Measurements from ENCODE around the gene YIF1B. TPM values are rescaled to one million over a fixed set of nuclear protein-coding genes. Genes with fewer than 3 reads are reported as not detected.

Gene YIF1B
- total RNA-seq, 4 donors from 2014 or later: 10.8 to 26.5 (median 21.5) TPM

- intact Hi-C loops (cut with DNase I): no loop called here
- TF ChIP-seq POLR2AphosphoS5 (IDR thresholded peaks at IDR 0.05): no peak
- no peak for TF ChIP-seq POLR2A (IDR thresholded peaks at IDR 0.05; ENCODE audit: low read depth)
- WGBS: 23% methylated on average over 23 of the region's 23 CpGs
- peaks cover 0 to 60% (median 6%) of the 10 kb centered on the region in 4 donors for H3K27me3 ChIP-seq
- H3K36me3 ChIP-seq: no peaks in the 10 kb centered on the region
- no peaks in the 10 kb centered on the region for H3K9me3 ChIP-seq
- H3K27ac ChIP-seq (replicated peaks in 1 of 4): no peak overlapping the region
- no peak for DNase-seq (ENCODE audit: extremely low spot score)
- peak overlapping the region; percentile 60 to 63 (median 62) for H3K4me3 ChIP-seq
- H3K4me1 ChIP-seq: peaks cover 6 to 22% (median 21%) of the 10 kb centered on the region in 4 donors
Observed at GRCh38 chr19:38360839-38361631, 45.3 kb upstream of the YIF1B start.

GRCh38 chr19:38360351-38360750, 44.6 kb upstream of the YIF1B start:
- TF ChIP-seq POLR2AphosphoS5 (IDR thresholded peaks at IDR 0.05): no peak
- TF ChIP-seq POLR2A (IDR thresholded peaks at IDR 0.05; ENCODE audit: low read depth): no peak
- TF ChIP-seq EP300 (IDR thresholded peaks at IDR 0.05): no peak
- TF ChIP-seq CTCF (IDR thresholded peaks at IDR 0.05): no peak
- intact Hi-C loops (cut with DNase I): no loop called here
- Histone ChIP-seq H3K27me3 (peaks cover 0 to 59% (median 6%) of the 10 kb centered on the region in 4 donors), H3K36me3 (no peaks in the 10 kb centered on the region), H3K27ac (replicated peaks in 1 of 4) (no peak overlapping the region), H3K4me1 (peaks cover 6 to 22% (median 21%) of the 10 kb centered on the region in 4 donors), H3K9me3 (no peaks in the 10 kb centered on the region), H3K4me3 (no peak overlapping the region)
- 90% methylated on average over 6 of the region's 9 CpGs for WGBS
- no peak for DNase-seq (ENCODE audit: extremely low spot score)

DNA sequence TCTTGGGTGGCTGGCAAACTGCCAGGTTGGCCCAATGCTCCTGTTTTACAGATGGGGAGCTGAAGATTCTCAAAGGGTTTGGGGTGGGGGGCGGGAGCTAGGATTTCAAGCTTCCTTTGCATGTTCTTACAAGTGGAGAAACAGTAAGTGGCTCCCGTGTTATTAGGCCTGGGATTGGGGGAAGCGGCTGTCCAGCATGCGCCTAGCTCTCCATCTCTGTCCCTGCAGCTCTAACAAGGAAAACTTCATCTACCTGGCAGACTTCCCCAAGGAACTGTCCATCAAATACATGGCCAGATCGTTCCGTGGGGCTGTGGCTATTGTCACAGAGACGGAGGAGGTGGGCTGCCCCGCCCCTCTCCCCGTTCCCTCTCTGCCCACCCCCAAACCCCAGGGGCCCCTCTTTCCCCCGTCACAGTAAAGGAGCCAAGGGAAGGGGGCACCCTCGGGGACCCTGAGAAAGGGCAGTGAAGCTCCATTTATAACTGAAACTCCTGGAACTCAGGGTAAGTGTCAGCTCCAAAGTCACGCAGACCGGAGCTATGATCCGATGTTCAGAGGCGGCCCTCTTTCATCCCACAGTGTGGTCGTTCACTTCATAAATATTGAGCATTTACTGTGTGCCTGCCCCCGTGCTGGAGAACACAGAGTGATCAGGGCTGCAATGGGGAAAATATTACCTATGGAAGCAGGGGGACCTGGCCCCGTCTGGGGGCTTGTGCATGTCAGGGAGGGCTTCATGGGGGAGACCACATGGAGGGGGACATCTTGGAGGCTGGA, 43.7 kb upstream of the YIF1B start:
- intact Hi-C loops (cut with DNase I): no loop called here
- WGBS: 62% methylated on average over 14 of the region's 18 CpGs
- Histone ChIP-seq H3K9me3 (no peaks in the 10 kb centered on the region), H3K4me3 (no peak overlapping the region), H3K36me3 (no peaks in the 10 kb centered on the region), H3K27ac (replicated peaks in 1 of 4) (no peak overlapping the region), H3K4me1 (peaks cover 6 to 22% (median 21%) of the 10 kb centered on the region in 4 donors), H3K27me3 (peaks cover 0 to 65% (median 6%) of the 10 kb centered on the region in 4 donors)
- no peak for DNase-seq (ENCODE audit: extremely low spot score)
- TF ChIP-seq EP300 (IDR thresholded peaks at IDR 0.05) (no peak), CTCF (IDR thresholded peaks at IDR 0.05) (no peak), POLR2A (IDR thresholded peaks at IDR 0.05; ENCODE audit: low read depth) (no peak)

DNA sequence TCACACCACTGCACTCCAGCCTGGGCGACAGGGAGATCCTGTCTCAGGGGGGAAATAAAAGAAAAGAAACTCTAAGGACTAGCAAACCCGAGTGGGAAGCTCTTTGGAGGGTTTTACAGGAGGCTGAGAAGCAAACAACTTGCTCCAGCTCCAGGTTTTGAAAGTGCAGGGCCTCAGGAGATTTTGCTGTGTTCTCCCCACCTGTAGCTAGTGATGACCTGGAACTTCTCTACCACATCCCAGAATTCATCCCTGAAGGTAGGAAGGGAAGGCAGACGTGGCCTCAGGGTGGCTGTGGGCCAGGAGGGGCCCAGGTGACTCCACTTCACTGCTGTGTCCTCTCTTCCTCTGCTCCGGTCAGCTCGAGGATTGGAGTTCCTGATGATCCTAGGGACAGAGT, 42.3 kb upstream of the YIF1B start:
- no peak for TF ChIP-seq POLR2AphosphoS5 (IDR thresholded peaks at IDR 0.05)
- TF ChIP-seq POLR2A (IDR thresholded peaks at IDR 0.05; ENCODE audit: low read depth): no peak
- no peak for TF ChIP-seq CTCF (IDR thresholded peaks at IDR 0.05)
- 33% methylated on average over 5 of the region's 5 CpGs for WGBS
- Histone ChIP-seq H3K9me3 (no peaks in the 10 kb centered on the region), H3K27ac (replicated peaks in 1 of 4) (no peak overlapping the region), H3K36me3 (no peaks in the 10 kb centered on the region), H3K4me1 (peaks cover 6 to 21% (median 20%) of the 10 kb centered on the region in 4 donors), H3K27me3 (peaks cover 0 to 72% (median 6%) of the 10 kb centered on the region in 4 donors), H3K4me3 (no peak overlapping the region)
- intact Hi-C loops (cut with DNase I): no loop called here
- DNase-seq (ENCODE audit: extremely low spot score): no peak
